22Rv1 (cell line): ENCODE data around the gene CCKAR.

Experiments
- CTCF ChIP-seq: fragments of 450-650 bp; IDR thresholded peaks from 2 replicates; pipeline ENCODE4 v1.5.1; 2017; ENCODE audit warnings: mild to moderate bottlenecking
- ZFX ChIP-seq: fragments of 450-650 bp; IDR thresholded peaks from 2 replicates; pipeline ENCODE4 v1.6.1; 2017; ENCODE audit warnings: antibody characterized with exemption, borderline replicate concordance

GRCh38 chr4:26507286-26507685 is 17.0 kb upstream of the CCKAR start:
- TF ChIP-seq CTCF (no peak), ZFX (no peak)
